ENCODE measurements around the gene TIMP3.

DNA sequence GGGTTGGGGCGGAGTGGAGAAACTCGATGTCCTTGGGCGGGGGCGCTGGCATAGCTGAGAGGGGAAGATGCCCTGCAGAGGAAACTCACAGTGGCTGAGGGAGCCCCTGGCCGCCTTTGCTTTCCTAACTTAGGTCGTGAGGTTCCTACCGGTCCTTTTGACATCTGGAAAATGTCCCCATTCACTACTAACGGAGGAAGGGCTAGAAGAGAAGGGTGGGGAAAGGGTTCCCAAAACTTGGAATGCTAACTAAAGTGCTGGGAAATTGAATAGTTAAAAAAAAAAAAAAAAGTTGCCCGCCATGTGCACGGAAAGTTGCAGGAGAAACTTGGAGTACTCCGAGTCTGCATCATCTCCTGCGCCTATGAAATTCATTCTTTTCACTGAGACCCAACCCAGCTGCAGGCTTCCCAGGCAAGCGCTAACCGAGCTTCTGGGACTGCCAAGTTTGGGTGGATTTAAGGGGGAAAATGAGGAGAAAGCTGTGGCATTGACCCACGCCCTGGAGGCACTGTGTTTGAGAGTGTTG, 796 bp downstream of the TIMP3 start:
- no peak for TF ChIP-seq ETV6 (CRISPR knock-in tag; IDR thresholded peaks at IDR 0.05)
- TF ChIP-seq, protein P1, sequence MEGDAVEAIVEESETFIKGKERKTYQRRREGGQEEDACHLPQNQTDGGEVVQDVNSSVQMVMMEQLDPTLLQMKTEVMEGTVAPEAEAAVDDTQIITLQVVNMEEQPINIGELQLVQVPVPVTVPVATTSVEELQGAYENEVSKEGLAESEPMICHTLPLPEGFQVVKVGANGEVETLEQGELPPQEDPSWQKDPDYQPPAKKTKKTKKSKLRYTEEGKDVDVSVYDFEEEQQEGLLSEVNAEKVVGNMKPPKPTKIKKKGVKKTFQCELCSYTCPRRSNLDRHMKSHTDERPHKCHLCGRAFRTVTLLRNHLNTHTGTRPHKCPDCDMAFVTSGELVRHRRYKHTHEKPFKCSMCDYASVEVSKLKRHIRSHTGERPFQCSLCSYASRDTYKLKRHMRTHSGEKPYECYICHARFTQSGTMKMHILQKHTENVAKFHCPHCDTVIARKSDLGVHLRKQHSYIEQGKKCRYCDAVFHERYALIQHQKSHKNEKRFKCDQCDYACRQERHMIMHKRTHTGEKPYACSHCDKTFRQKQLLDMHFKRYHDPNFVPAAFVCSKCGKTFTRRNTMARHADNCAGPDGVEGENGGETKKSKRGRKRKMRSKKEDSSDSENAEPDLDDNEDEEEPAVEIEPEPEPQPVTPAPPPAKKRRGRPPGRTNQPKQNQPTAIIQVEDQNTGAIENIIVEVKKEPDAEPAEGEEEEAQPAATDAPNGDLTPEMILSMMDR (IDR thresholded peaks at IDR 0.05) = no peak
- no peak for TF ChIP-seq TEAD1 (CRISPR knock-in tag; IDR thresholded peaks at IDR 0.05)
- TF ChIP-seq, protein P2, sequence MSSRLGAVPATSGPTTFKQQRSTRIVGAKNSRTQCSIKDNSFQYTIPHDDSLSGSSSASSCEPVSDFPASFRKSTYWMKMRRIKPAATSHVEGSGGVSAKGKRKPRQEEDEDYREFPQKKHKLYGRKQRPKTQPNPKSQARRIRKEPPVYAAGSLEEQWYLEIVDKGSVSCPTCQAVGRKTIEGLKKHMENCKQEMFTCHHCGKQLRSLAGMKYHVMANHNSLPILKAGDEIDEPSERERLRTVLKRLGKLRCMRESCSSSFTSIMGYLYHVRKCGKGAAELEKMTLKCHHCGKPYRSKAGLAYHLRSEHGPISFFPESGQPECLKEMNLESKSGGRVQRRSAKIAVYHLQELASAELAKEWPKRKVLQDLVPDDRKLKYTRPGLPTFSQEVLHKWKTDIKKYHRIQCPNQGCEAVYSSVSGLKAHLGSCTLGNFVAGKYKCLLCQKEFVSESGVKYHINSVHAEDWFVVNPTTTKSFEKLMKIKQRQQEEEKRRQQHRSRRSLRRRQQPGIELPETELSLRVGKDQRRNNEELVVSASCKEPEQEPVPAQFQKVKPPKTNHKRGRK (CRISPR knock-in tag; IDR thresholded peaks at IDR 0.05; ENCODE audit: borderline replicate concordance) = no peak
- no peak for TF ChIP-seq FOXP1 (CRISPR knock-in tag; IDR thresholded peaks at IDR 0.05; ENCODE audit: borderline replicate concordance)
- TF ChIP-seq RELA (CRISPR knock-in tag; IDR thresholded peaks at IDR 0.05; ENCODE audit: borderline replicate concordance) = no peak
- TF ChIP-seq NFE2L1 (CRISPR knock-in tag; IDR thresholded peaks at IDR 0.05) = no peak
